CD8-positive, alpha-beta memory T cell (primary cell): Measurements from ENCODE around the gene PEX11G. TPM values are rescaled to one million over a fixed set of nuclear protein-coding genes. Genes with fewer than 3 reads are reported as not detected.

Experiments
- CTCF ChIA-PET: fragments of 350-600 bp; sonication (Branson Sonifier 250); formaldehyde crosslinking; loops from one replicate; lab custom pipeline; 2021; ENCODE audit warnings: antibody characterized with exemption; lab: Charles Lee
- POLR2A ChIA-PET: fragments of 350-600 bp; sonication (Branson Sonifier 250); formaldehyde crosslinking; loops from one replicate; lab custom pipeline; 2021; ENCODE audit warnings: antibody characterized with exemption; lab: Charles Lee
- DNase-seq, 5 donors: peaks; one replicate each; pipeline versions ENCODE4 v3.0.0 to v3.0.0-alpha.2; 2020 to 2022; ENCODE audit warnings: mixed read lengths in 1 of 5
- H3K27ac ChIP-seq: one replicate; pipeline ENCODE4 v1.7.0; 2013; ENCODE audit warnings: low read depth, mild to moderate bottlenecking, low read length, moderate library complexity
- H3K27me3 ChIP-seq: 2 replicates; pipeline ENCODE4 v1.7.0; 2013; ENCODE audit warnings: low read length, mild to moderate bottlenecking; ENCODE audit not compliant: insufficient read depth, poor library complexity, severe bottlenecking
- H3K36me3 ChIP-seq: 2 replicates; pipeline ENCODE4 v1.7.0; 2013; ENCODE audit warnings: mild to moderate bottlenecking, low read length, moderate library complexity; ENCODE audit not compliant: insufficient read depth
- H3K4me1 ChIP-seq: 2 replicates; pipeline ENCODE4 v1.7.0; 2013; ENCODE audit warnings: mild to moderate bottlenecking, low read length, moderate library complexity; ENCODE audit not compliant: insufficient read depth
- H3K4me3 ChIP-seq: 2 replicates; pipeline ENCODE4 v1.7.0; 2013; ENCODE audit warnings: mild to moderate bottlenecking, low read length
- H3K9me3 ChIP-seq: 2 replicates; pipeline ENCODE4 v1.7.0; 2013; ENCODE audit warnings: mild to moderate bottlenecking, low read length
- H3K27ac Mint-ChIP-seq, 8 donors: one replicate each; pipeline ENCODE4 v1.8.0; 2020 to 2021; ENCODE audit warnings: mixed read lengths in 8 of 8, mild to moderate bottlenecking in 6 of 8, inconsistent platforms in 3 of 8, moderate library complexity in 3 of 8
- H3K27me3 Mint-ChIP-seq, 2 donors: one replicate each; pipeline ENCODE4 v1.8.0; 2020 to 2021; ENCODE audit warnings: mixed read lengths in 2 of 2, mild to moderate bottlenecking in 1 of 2, moderate library complexity in 1 of 2
- H3K36me3 Mint-ChIP-seq, 3 donors: one replicate each; pipeline ENCODE4 v1.8.0; 2020 to 2021; ENCODE audit warnings: mixed read lengths in 3 of 3, inconsistent platforms in 1 of 3, mild to moderate bottlenecking in 1 of 3
- H3K4me1 Mint-ChIP-seq, 3 donors: one replicate each; pipeline ENCODE4 v1.8.0; 2020 to 2021; ENCODE audit warnings: mixed read lengths in 3 of 3, inconsistent platforms in 1 of 3, mild to moderate bottlenecking in 1 of 3
- H3K4me3 Mint-ChIP-seq, 7 donors: one replicate each; pipeline ENCODE4 v1.8.0; 2020 to 2021; ENCODE audit warnings: mixed read lengths in 7 of 7, mild to moderate bottlenecking in 6 of 7, moderate library complexity in 4 of 7, inconsistent platforms in 2 of 7
- H3K9me3 Mint-ChIP-seq, 5 donors: one replicate each; pipeline ENCODE4 v1.8.0; 2020 to 2022; ENCODE audit warnings: mixed read lengths in 5 of 5, mild to moderate bottlenecking in 3 of 5, moderate library complexity in 2 of 5, inconsistent platforms in 1 of 5
- polyA plus RNA-seq: library from polyadenylated mRNA; unstranded; fragments of 300-500 nt; fragmentation: Illumina TruSeq; gene quantifications from one replicate; pipeline ENCODE4 v1.2.3, GENCODE V29; 2021
- total RNA-seq, 2 experiments: library from RNA; stranded (reverse); gene quantifications; one replicate each; pipeline ENCODE4 v1.2.3, GENCODE V29; 2021

PEX11G gene
- total and polyA plus RNA-seq, 3 experiments from 2014 or later: 0.94 to 1.7 (median 0.95) TPM

- no peaks in the 10 kb centered on the region for H3K36me3 Mint-ChIP-seq
- Histone ChIP-seq H3K4me3 (no peak overlapping the region), H3K4me1 (peaks cover 7% of the 10 kb centered on the region), H3K36me3 (no peaks in the 10 kb centered on the region), H3K27ac (no peak overlapping the region), H3K9me3 (no peaks in the 10 kb centered on the region), H3K27me3 (no peaks in the 10 kb centered on the region)
- POLR2A ChIA-PET: no interaction called here
- peaks cover 0 to 8% (median 5%) of the 10 kb centered on the region in 3 donors for H3K4me1 Mint-ChIP-seq
- H3K4me3 Mint-ChIP-seq: peak overlapping the region in 1 of 7 donors; percentile 64
- no peak for DNase-seq
- peaks cover 4 to 6% of the 10 kb centered on the region in 2 donors for H3K27me3 Mint-ChIP-seq
- CTCF ChIA-PET: no interaction called here
- no peaks in the 10 kb centered on the region for H3K9me3 Mint-ChIP-seq
- peak overlapping the region in 3 of 8 donors; percentile 53 to 79 (median 73) for H3K27ac Mint-ChIP-seq
Measured at GRCh38 chr19:7482584-7483439, 6.0 kb downstream of the PEX11G start.

GRCh38 chr19:7480970-7481255 lies 7.9 kb downstream of the PEX11G start:
- POLR2A ChIA-PET: no interaction called here
- H3K27ac ChIP-seq: peak overlapping the region; percentile 9

GRCh38 chr19:7480222-7480969 lies 8.4 kb downstream of the PEX11G start:
- no peaks in the 10 kb centered on the region for H3K27me3 ChIP-seq
- peak overlapping the region in 2 of 7 donors; percentile 28 to 39 for H3K4me3 Mint-ChIP-seq
- peaks cover 7% of the 10 kb centered on the region for H3K4me1 ChIP-seq
- CTCF ChIA-PET: no interaction called here
- peaks cover 0 to 8% (median 5%) of the 10 kb centered on the region in 3 donors for H3K4me1 Mint-ChIP-seq
- no peak overlapping the region for H3K4me3 ChIP-seq
- DNase-seq: no peak
- peak overlapping the region in 1 of 8 donors; percentile 73 for H3K27ac Mint-ChIP-seq
- peak overlapping the region; percentile 9 for H3K27ac ChIP-seq
- no peaks in the 10 kb centered on the region for H3K9me3 Mint-ChIP-seq
- POLR2A ChIA-PET: interaction anchor here (0.5 kb wide), 1 partner anchor 28 kb away, joined by 7 read pairs; no protein-coding TSS in a partner anchor
- no peaks in the 10 kb centered on the region for H3K36me3 ChIP-seq
- no peaks in the 10 kb centered on the region for H3K36me3 Mint-ChIP-seq
- H3K9me3 ChIP-seq: no peaks in the 10 kb centered on the region
- H3K27me3 Mint-ChIP-seq: peaks cover 4 to 6% of the 10 kb centered on the region in 2 donors

More at GRCh38 chr19:7480970-7481255, 7.9 kb downstream of the PEX11G start:
- no peaks in the 10 kb centered on the region for H3K36me3 Mint-ChIP-seq
- peak overlapping the region in 1 of 7 donors; percentile 28 for H3K4me3 Mint-ChIP-seq
- H3K9me3 ChIP-seq: no peaks in the 10 kb centered on the region
- H3K4me1 Mint-ChIP-seq: peaks cover 0 to 8% (median 5%) of the 10 kb centered on the region in 3 donors
- H3K27me3 Mint-ChIP-seq: peaks cover 4 to 6% of the 10 kb centered on the region in 2 donors
- H3K27ac Mint-ChIP-seq: peak overlapping the region in 1 of 8 donors; percentile 73
- peaks cover 7% of the 10 kb centered on the region for H3K4me1 ChIP-seq
- no peaks in the 10 kb centered on the region for H3K36me3 ChIP-seq
- H3K27me3 ChIP-seq: no peaks in the 10 kb centered on the region
- H3K9me3 Mint-ChIP-seq: no peaks in the 10 kb centered on the region
- CTCF ChIA-PET: no interaction called here
- no peak for DNase-seq
- H3K4me3 ChIP-seq: no peak overlapping the region

GRCh38 chr19:7478843-7479227 lies 10.0 kb downstream of the PEX11G start:
- ChIA-PET CTCF (no interaction called here), POLR2A (no interaction called here)
- Mint-ChIP-seq H3K9me3 (no peaks in the 10 kb centered on the region), H3K27me3 (peaks cover 4 to 6% of the 10 kb centered on the region in 2 donors), H3K4me1 (peaks cover 0 to 8% (median 5%) of the 10 kb centered on the region in 3 donors), H3K27ac (no peak overlapping the region), H3K4me3 (no peak overlapping the region), H3K36me3 (no peaks in the 10 kb centered on the region)
- Histone ChIP-seq H3K36me3 (no peaks in the 10 kb centered on the region), H3K27ac (no peak overlapping the region), H3K4me3 (no peak overlapping the region), H3K9me3 (no peaks in the 10 kb centered on the region), H3K4me1 (peaks cover 7% of the 10 kb centered on the region), H3K27me3 (no peaks in the 10 kb centered on the region)
- DNase-seq: no peak

GRCh38 chr19:7478173-7478842 lies 10.5 kb downstream of the PEX11G start:
- H3K36me3 ChIP-seq: no peaks in the 10 kb centered on the region
- peak overlapping the region in 1 of 7 donors; percentile 40 for H3K4me3 Mint-ChIP-seq
- no peaks in the 10 kb centered on the region for H3K9me3 Mint-ChIP-seq
- ChIA-PET POLR2A (no interaction called here), CTCF (no interaction called here)
- H3K4me3 ChIP-seq: no peak overlapping the region
- H3K27ac ChIP-seq: no peak overlapping the region
- no peaks in the 10 kb centered on the region for H3K27me3 ChIP-seq
- H3K4me1 Mint-ChIP-seq: peaks cover 0 to 3% (median 3%) of the 10 kb centered on the region in 3 donors
- no peak overlapping the region for H3K27ac Mint-ChIP-seq
- DNase-seq: no peak
- peaks cover 1 to 4% of the 10 kb centered on the region in 2 donors for H3K27me3 Mint-ChIP-seq
- H3K9me3 ChIP-seq: no peaks in the 10 kb centered on the region
- H3K36me3 Mint-ChIP-seq: no peaks in the 10 kb centered on the region
- H3K4me1 ChIP-seq: peaks cover 4% of the 10 kb centered on the region

GRCh38 chr19:7477758-7478157 lies 11.1 kb downstream of the PEX11G start:
- no peaks in the 10 kb centered on the region for H3K27me3 ChIP-seq
- no peaks in the 10 kb centered on the region for H3K9me3 ChIP-seq
- H3K27ac ChIP-seq: no peak overlapping the region
- no peak overlapping the region for H3K4me3 ChIP-seq
- DNase-seq: no peak
- no peak overlapping the region for H3K27ac Mint-ChIP-seq
- peak overlapping the region in 1 of 7 donors; percentile 40 for H3K4me3 Mint-ChIP-seq
- H3K27me3 Mint-ChIP-seq: peaks cover 0 to 3% of the 10 kb centered on the region in 2 donors
- H3K36me3 ChIP-seq: no peaks in the 10 kb centered on the region
- no peaks in the 10 kb centered on the region for H3K4me1 ChIP-seq
- ChIA-PET POLR2A (no interaction called here), CTCF (no interaction called here)
- no peaks in the 10 kb centered on the region for H3K9me3 Mint-ChIP-seq
- H3K36me3 Mint-ChIP-seq: peaks cover 0 to 3% (median 2%) of the 10 kb centered on the region in 3 donors
- H3K4me1 Mint-ChIP-seq: no peaks in the 10 kb centered on the region

- H3K4me1 Mint-ChIP-seq: no peaks in the 10 kb centered on the region
- POLR2A ChIA-PET: no interaction called here
- Histone ChIP-seq H3K27ac (no peak overlapping the region), H3K4me1 (no peaks in the 10 kb centered on the region), H3K36me3 (no peaks in the 10 kb centered on the region), H3K9me3 (no peaks in the 10 kb centered on the region), H3K4me3 (no peak overlapping the region), H3K27me3 (no peaks in the 10 kb centered on the region)
- peak overlapping the region in 4 of 8 donors; percentile 15 to 72 (median 34) for H3K27ac Mint-ChIP-seq
- H3K27me3 Mint-ChIP-seq: peaks cover 0 to 3% of the 10 kb centered on the region in 2 donors
- H3K36me3 Mint-ChIP-seq: peaks cover 0 to 10% (median 2%) of the 10 kb centered on the region in 3 donors
- no peak for DNase-seq
- H3K9me3 Mint-ChIP-seq: no peaks in the 10 kb centered on the region
- CTCF ChIA-PET: interaction anchor here (1.1 kb wide), 1 partner anchor 91 kb away, joined by 3 read pairs; no protein-coding TSS in a partner anchor
- H3K4me3 Mint-ChIP-seq: no peak overlapping the region
Measured at GRCh38 chr19:7476777-7477494, 11.9 kb downstream of the PEX11G start.
